Measurements from ENCODE around the gene RNF186. TPM values are rescaled to one million over a fixed set of nuclear protein-coding genes. Genes with fewer than 3 reads are reported as not detected.
"Not testable (repeated sequence)": the region's sequence is repeated elsewhere in the genome, so short reads cannot be mapped to it uniquely, and the experiment has no call there.

RNF186 gene
- total and polyA plus RNA-seq, 9 donors, result 0.29 to 0.72 TPM; not detected in 7

GRCh38 chr1:19852036-19852435, 37.0 kb upstream of the RNF186 start:
- H3K4me1 ChIP-seq (ENCODE audit: control insufficient read depth, insufficient read depth, low read length), result no peaks in the 10 kb centered on the region
- no CpG with 5 or more reads among the region's 1 CpG for WGBS (ENCODE audit: insufficient coverage)
- H3K4me3 ChIP-seq (ENCODE audit: low read length), result no peak overlapping the region
- no peaks in the 10 kb centered on the region for H3K27me3 ChIP-seq (ENCODE audit: control insufficient read depth, insufficient read depth, low read length)
- no peak overlapping the region for H3K27ac ChIP-seq (ENCODE audit: low read length)
- no peak for DNase-seq
- H3K36me3 ChIP-seq (ENCODE audit: control insufficient read depth, insufficient read depth, low read length), result no peaks in the 10 kb centered on the region
- H3K9me3 ChIP-seq (replicated peaks; ENCODE audit: control insufficient read depth, low read depth, low read length), result no peaks in the 10 kb centered on the region

GRCh38 chr1:19850214-19850613, 35.1 kb upstream of the RNF186 start:
- no CpG with 5 or more reads among the region's 7 CpGs for WGBS (ENCODE audit: insufficient coverage)
- DNase-seq, result no peak
- H3K4me3 ChIP-seq (ENCODE audit: low read length), result no peak overlapping the region
- H3K9me3 ChIP-seq (replicated peaks; ENCODE audit: control insufficient read depth, low read depth, low read length), result no peaks in the 10 kb centered on the region
- peaks cover 6% of the 10 kb centered on the region for H3K27me3 ChIP-seq (ENCODE audit: control insufficient read depth, insufficient read depth, low read length)
- H3K27ac ChIP-seq (ENCODE audit: low read length), result no peak overlapping the region
- H3K36me3 ChIP-seq (ENCODE audit: control insufficient read depth, insufficient read depth, low read length), result no peaks in the 10 kb centered on the region
- H3K4me1 ChIP-seq (ENCODE audit: control insufficient read depth, insufficient read depth, low read length), result no peaks in the 10 kb centered on the region

- not testable (repeated sequence) for H3K4me1 ChIP-seq (ENCODE audit: control insufficient read depth, insufficient read depth, low read length); DNase-seq; H3K27ac ChIP-seq (ENCODE audit: low read length); H3K36me3 ChIP-seq (ENCODE audit: control insufficient read depth, insufficient read depth, low read length); H3K4me3 ChIP-seq (ENCODE audit: low read length); H3K27me3 ChIP-seq (ENCODE audit: control insufficient read depth, insufficient read depth, low read length); H3K9me3 ChIP-seq (replicated peaks; ENCODE audit: control insufficient read depth, low read depth, low read length)
- WGBS (ENCODE audit: insufficient coverage), result 17% methylated on average over 1 of the region's 3 CpGs
Measured at GRCh38 chr1:19849307-19849706, 34.2 kb upstream of the RNF186 start.

- H3K9me3 ChIP-seq (replicated peaks; ENCODE audit: control insufficient read depth, low read depth, low read length); DNase-seq; H3K4me3 ChIP-seq (ENCODE audit: low read length); H3K27me3 ChIP-seq (ENCODE audit: control insufficient read depth, insufficient read depth, low read length); H3K4me1 ChIP-seq (ENCODE audit: control insufficient read depth, insufficient read depth, low read length); H3K27ac ChIP-seq (ENCODE audit: low read length); H3K36me3 ChIP-seq (ENCODE audit: control insufficient read depth, insufficient read depth, low read length): not testable (repeated sequence)
- 89% methylated on average over 4 of the region's 9 CpGs for WGBS (ENCODE audit: insufficient coverage)
Measured at GRCh38 chr1:19847334-19847733, 32.3 kb upstream of the RNF186 start.

- Histone ChIP-seq H3K27me3 (ENCODE audit: control insufficient read depth, insufficient read depth, low read length) (peaks cover 6% of the 10 kb centered on the region), H3K4me1 (ENCODE audit: control insufficient read depth, insufficient read depth, low read length) (no peaks in the 10 kb centered on the region), H3K9me3 (replicated peaks; ENCODE audit: control insufficient read depth, low read depth, low read length) (no peaks in the 10 kb centered on the region), H3K27ac (ENCODE audit: low read length) (no peak overlapping the region), H3K4me3 (ENCODE audit: low read length) (no peak overlapping the region), H3K36me3 (ENCODE audit: control insufficient read depth, insufficient read depth, low read length) (no peaks in the 10 kb centered on the region)
- 100% methylated on average over 1 of the region's 3 CpGs for WGBS (ENCODE audit: insufficient coverage)
- DNase-seq, result no peak
Measured at GRCh38 chr1:19846338-19846737, 31.3 kb upstream of the RNF186 start.

- Histone ChIP-seq H3K4me1 (ENCODE audit: control insufficient read depth, insufficient read depth, low read length) (no peaks in the 10 kb centered on the region), H3K9me3 (replicated peaks; ENCODE audit: control insufficient read depth, low read depth, low read length) (no peaks in the 10 kb centered on the region), H3K27me3 (ENCODE audit: control insufficient read depth, insufficient read depth, low read length) (peaks cover 6% of the 10 kb centered on the region), H3K27ac (ENCODE audit: low read length) (no peak overlapping the region), H3K4me3 (ENCODE audit: low read length) (no peak overlapping the region), H3K36me3 (ENCODE audit: control insufficient read depth, insufficient read depth, low read length) (no peaks in the 10 kb centered on the region)
- no peak for DNase-seq
- no CpG with 5 or more reads among the region's 8 CpGs for WGBS (ENCODE audit: insufficient coverage)
Measured at GRCh38 chr1:19845555-19845954, 30.5 kb upstream of the RNF186 start.

GRCh38 chr1:19844731-19845495, 29.8 kb upstream of the RNF186 start:
- Histone ChIP-seq H3K36me3 (ENCODE audit: control insufficient read depth, insufficient read depth, low read length) (no peaks in the 10 kb centered on the region), H3K4me1 (ENCODE audit: control insufficient read depth, insufficient read depth, low read length) (no peaks in the 10 kb centered on the region), H3K27me3 (ENCODE audit: control insufficient read depth, insufficient read depth, low read length) (peaks cover 6% of the 10 kb centered on the region), H3K4me3 (ENCODE audit: low read length) (no peak overlapping the region), H3K9me3 (replicated peaks; ENCODE audit: control insufficient read depth, low read depth, low read length) (no peaks in the 10 kb centered on the region), H3K27ac (ENCODE audit: low read length) (no peak overlapping the region)
- WGBS (ENCODE audit: insufficient coverage), result 45% methylated on average over 4 of the region's 11 CpGs
- peak; percentile 12 for DNase-seq

GRCh38 chr1:19840228-19840627, 25.1 kb upstream of the RNF186 start:
- Histone ChIP-seq H3K4me3 (ENCODE audit: low read length) (no peak overlapping the region), H3K27ac (ENCODE audit: low read length) (no peak overlapping the region), H3K4me1 (ENCODE audit: control insufficient read depth, insufficient read depth, low read length) (no peaks in the 10 kb centered on the region), H3K27me3 (ENCODE audit: control insufficient read depth, insufficient read depth, low read length) (peaks cover under 1% of the 10 kb centered on the region), H3K36me3 (ENCODE audit: control insufficient read depth, insufficient read depth, low read length) (no peaks in the 10 kb centered on the region), H3K9me3 (replicated peaks; ENCODE audit: control insufficient read depth, low read depth, low read length) (no peaks in the 10 kb centered on the region)
- DNase-seq, result no peak

- no peaks in the 10 kb centered on the region for H3K36me3 ChIP-seq (ENCODE audit: control insufficient read depth, insufficient read depth, low read length)
- DNase-seq, result no peak
- no CpG with 5 or more reads among the region's 2 CpGs for WGBS (ENCODE audit: insufficient coverage)
- H3K9me3 ChIP-seq (replicated peaks; ENCODE audit: control insufficient read depth, low read depth, low read length), result no peaks in the 10 kb centered on the region
- no peak overlapping the region for H3K4me3 ChIP-seq (ENCODE audit: low read length)
- no peak overlapping the region for H3K27ac ChIP-seq (ENCODE audit: low read length)
- no peaks in the 10 kb centered on the region for H3K4me1 ChIP-seq (ENCODE audit: control insufficient read depth, insufficient read depth, low read length)
- H3K27me3 ChIP-seq (ENCODE audit: control insufficient read depth, insufficient read depth, low read length), result no peaks in the 10 kb centered on the region
Measured at GRCh38 chr1:19837866-19838265, 22.8 kb upstream of the RNF186 start.

- 100% methylated on average over 1 of the region's 4 CpGs for WGBS (ENCODE audit: insufficient coverage)
Measured at GRCh38 chr1:19835578-19835977, 20.5 kb upstream of the RNF186 start.

GRCh38 chr1:19831441-19831840, 16.4 kb upstream of the RNF186 start:
- WGBS (ENCODE audit: insufficient coverage), result no CpG with 5 or more reads among the region's 3 CpGs

More at GRCh38 chr1:19835578-19835977, 20.5 kb upstream of the RNF186 start:
- Histone ChIP-seq H3K27me3 (ENCODE audit: control insufficient read depth, insufficient read depth, low read length) (no peaks in the 10 kb centered on the region), H3K9me3 (replicated peaks; ENCODE audit: control insufficient read depth, low read depth, low read length) (peaks cover 3% of the 10 kb centered on the region), H3K36me3 (ENCODE audit: control insufficient read depth, insufficient read depth, low read length) (no peaks in the 10 kb centered on the region), H3K27ac (ENCODE audit: low read length) (no peak overlapping the region), H3K4me1 (ENCODE audit: control insufficient read depth, insufficient read depth, low read length) (no peaks in the 10 kb centered on the region), H3K4me3 (ENCODE audit: low read length) (no peak overlapping the region)
- DNase-seq, result no peak

More at GRCh38 chr1:19831441-19831840, 16.4 kb upstream of the RNF186 start:
- no peaks in the 10 kb centered on the region for H3K36me3 ChIP-seq (ENCODE audit: control insufficient read depth, insufficient read depth, low read length)
- DNase-seq, result no peak
- H3K27me3 ChIP-seq (ENCODE audit: control insufficient read depth, insufficient read depth, low read length), result no peaks in the 10 kb centered on the region
- peaks cover 3% of the 10 kb centered on the region for H3K9me3 ChIP-seq (replicated peaks; ENCODE audit: control insufficient read depth, low read depth, low read length)
- no peak overlapping the region for H3K27ac ChIP-seq (ENCODE audit: low read length)
- no peak overlapping the region for H3K4me3 ChIP-seq (ENCODE audit: low read length)
- H3K4me1 ChIP-seq (ENCODE audit: control insufficient read depth, insufficient read depth, low read length), result no peaks in the 10 kb centered on the region

Data from muscle of leg (tissue), 11 donors.